ENCODE results near the gene CCDC127.

The CCDC127 gene

DNA sequence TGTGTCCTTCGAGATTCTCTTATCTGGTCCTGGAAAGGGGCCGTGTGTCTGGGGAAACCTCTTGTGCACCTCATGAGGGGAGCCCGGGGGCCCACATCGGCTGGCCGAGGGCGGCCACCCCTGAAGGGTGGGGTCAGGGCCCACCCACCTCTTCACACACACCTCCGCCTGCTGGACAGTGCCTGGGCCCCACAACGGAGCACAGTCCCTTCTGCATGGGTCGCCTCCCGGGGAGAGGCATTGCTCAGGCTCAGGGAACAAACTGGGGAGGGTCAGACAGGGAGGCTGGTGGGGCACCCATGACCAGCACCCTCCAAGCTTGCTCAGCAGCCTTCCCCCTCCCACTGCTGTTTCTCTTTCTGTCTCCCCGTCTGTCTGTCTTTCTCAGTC lies 28.0 kb downstream of the CCDC127 start:
- DNase-seq (ENCODE audit: low read depth) = no peak

DNA sequence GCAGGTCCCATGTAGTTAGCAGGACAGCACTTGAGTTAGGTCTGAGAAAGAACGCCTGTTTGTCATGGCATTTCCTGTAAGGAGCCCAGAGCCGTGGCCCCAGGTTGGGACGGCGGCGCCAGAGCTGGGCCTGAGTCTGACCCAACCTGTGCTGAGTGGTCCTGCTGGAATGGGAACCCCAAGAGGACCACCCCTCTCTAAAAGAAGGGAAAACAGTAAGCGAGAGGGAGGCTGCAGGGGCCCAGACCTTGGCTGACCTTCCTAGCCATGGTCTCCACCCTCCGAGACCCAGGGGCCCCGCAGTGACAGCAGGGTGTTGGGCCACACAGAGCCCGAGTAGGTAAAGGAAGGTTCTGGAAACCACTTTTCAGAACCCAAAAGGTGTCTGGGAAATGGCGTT lies 28.5 kb downstream of the CCDC127 start:
- no peak for DNase-seq (ENCODE audit: low read depth)

DNA sequence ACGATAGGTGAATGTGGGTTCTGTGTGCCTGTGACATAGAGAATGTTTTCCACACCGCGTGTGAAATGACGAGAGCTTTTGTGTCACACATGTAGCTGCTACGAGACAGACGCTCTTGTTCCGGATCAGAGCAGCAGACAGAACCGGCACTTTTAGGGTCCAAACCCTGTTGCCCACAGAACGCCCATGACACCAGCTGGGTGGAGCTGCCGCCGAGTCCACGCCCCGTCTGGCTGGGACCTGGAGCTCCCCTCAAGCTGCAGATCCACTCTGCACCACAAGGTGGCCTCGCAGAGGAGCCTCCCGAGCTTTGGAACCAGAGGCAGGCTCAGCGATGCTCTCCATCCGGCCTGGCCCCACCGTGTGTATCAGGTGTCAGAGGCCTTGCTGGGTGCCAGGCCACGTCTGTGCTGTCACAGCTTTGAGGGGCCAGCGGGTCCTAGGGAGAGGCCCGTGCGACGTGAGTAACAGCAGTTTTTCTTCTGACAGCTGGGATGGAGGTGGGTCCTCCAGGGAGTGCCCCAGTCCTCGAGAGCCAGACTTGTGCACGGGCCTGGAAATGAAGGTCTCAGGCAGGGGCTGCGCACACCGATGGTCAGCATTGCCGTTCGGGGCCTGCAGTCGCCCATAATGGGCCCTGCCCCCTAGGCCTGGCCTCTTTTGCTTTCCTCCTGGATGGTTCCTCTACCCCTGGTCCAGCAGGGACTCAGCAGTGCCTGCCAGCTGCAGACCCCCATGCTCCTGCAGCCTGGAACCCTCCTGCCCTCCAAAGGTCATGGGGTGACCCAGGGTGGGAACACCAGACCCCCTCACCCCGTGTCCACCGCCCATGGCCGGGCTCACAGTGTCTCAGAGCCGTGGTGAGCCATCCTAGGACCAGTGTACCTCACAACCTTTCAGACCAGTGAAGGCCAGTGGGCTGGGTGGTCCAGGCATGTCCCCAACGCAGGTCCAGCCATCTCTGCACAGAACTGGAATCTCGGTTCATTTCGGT lies 29.2 kb downstream of the CCDC127 start:
- peak; percentile 75 for DNase-seq (ENCODE audit: low read depth)

DNA sequence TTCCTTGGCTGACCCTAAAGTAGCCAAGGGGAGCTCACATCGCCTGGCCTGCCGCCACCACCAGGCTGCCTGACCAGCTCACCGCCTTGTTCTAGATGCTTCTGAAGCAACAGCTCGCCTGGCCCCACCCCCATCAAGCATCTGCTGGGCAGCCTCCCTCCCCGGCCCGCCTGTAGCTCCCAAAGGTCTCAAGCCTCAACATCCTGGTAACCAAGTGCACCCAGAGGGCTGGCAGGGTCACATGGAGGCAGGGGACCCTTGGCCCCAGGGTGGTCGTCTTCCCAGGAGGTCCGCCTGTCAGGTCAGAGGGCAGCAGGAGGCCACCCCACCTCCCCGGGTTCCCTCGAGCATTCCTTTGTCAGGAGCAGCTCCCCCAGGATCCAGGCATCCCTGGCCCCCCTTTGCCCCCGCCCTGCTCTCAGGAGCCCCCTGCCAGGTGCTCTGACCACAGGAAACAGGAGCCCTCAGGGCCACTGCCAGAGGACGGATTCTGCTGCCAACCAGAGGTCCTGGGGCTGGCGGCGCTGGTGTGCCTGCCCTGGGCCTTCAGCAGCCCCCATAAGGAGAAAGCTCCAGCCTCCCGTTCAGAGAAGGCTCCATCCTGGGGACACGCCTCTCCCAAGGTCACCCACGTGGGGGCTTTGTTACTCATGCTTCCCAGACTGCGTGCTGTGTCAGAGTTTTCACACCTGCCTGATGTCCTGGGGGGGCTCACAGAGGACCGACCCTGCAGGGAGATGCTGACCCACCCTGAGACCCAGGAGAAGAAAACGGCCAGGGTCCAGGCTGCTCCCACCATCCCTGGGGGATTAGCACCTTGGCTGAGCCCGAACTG lies 30.1 kb downstream of the CCDC127 start:
- DNase-seq (ENCODE audit: low read depth) = no peak

DNA sequence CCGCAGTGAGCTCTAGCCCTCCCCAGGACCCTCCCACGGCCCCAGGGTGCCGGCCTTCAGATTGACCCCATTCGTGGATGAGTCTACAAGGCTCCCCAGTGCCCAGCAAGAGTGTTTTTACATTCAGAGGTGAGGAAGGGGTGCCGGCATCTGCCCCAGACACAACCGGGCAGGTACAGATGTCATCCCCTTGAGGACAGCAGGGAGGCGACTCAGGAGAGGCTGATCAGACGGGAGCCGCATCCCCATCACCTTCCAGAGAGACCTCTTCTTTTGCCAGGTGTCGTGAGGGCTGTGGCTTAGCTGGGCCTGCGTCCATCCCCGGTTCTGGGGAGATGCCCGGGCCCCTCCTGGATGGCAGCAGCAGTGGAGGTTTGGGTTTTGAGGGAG lies 30.9 kb downstream of the CCDC127 start:
- DNase-seq (ENCODE audit: low read depth) = no peak

DNA sequence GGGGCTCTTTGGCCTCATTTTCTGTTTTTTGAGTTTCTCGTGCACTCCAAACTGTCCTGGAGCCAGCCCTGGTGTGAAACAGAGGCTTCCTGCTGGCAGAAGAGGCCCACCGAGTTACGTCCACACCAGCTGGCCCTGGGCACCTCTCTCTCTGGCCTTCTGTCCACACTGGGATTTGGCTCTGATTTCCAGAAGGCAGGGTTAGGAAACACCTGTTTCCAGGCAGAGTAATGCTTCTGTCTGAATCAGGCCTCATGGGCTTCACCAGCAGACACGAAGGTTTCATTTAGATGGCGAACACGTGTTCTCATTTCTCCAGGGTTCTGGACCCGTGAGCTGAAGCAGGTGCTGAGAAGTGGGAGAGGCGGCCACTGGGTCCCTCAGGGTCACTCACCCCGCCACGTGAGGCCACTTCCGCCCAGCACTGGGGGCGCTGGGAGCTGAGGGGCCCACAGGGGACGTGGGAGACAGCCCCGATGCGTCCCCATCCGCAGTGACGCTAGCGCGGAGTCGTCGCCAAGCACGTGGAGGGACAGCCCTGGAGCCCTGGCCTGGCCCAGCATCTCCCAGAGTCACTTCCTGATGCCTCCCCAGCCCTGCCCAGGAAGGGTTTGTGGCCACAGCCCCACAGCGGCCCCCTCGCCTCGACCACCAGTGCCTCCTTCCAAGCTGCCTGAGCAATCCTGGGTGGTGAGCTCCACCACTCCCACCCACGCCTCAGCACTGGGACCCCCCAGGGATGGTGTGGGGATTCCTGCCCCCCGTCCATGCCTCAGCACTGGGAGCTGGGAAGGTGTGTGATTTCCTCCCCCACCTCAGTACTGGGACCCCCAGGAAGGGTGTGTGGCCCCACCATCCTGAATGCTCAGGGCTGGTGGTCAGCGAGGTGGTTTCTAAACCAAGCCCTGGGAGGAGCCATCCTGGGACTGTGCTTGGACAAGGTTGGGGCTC lies 31.6 kb downstream of the CCDC127 start:
- no peak for DNase-seq (ENCODE audit: low read depth)

DNA sequence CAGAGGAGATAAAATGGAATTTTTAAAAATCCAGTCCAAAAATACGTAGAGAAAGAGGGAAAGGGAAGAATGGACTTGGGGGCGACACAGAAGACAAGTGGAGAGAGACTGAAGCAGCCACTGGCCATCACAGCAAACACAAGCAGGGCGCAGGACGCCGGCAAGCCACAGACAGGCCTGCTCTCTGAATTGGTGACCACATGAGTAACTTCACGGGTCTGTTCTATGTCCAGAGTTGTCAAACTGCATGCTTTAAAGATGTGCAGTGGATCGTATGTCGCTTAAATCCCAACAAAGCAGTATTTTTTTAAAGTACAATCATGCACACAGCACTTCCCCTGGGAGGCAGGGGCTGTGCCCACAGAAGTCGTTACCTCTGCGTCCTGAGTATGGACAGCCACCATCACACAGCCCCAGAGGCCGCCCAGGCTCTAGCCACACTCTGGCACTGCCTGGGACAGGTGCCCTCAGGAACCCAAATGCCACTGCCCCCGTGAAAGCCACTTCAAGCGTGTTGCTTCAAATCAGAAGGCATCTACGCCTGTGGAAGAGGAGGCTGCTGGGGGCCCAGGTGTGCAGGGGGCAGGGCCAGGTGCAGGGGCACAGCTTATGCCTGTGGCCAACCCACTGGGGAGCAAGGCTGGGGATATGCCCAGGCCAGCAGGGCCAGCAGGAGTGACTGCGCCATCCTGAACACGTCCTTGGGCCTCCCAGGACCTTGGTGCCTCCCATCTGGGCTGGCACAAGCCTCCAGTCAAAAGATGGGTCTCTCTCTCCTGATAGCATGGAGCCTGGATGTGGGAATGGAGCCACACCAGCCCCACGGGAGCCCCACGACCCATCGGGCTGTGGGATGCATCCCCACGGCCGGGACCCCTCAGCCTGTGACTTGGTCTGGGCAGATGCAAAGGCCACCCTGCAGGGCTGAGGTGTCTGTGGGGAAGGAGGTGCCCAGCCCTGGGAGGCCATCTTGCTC lies 32.6 kb downstream of the CCDC127 start:
- DNase-seq (ENCODE audit: low read depth) = no peak

DNA sequence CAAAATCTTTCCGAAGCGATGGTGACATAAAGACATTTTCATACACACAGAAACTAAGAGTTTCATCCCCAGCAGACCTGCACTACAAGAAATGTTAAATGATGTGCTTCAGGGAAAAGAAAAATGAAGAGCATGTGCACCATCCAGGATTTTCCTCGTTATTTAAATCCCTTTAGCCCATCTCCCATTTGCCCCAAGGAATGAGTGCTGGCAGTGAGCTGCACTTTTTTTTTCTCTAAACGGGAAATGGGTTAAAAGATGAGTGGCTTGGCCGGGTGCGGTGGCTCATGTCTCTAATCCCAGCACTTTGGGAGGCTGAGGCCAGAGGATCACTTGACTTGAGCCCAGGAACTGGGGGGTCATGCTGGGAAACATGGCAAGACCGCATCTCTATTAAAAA lies 33.5 kb downstream of the CCDC127 start:
- no peak for DNase-seq (ENCODE audit: low read depth)

DNA sequence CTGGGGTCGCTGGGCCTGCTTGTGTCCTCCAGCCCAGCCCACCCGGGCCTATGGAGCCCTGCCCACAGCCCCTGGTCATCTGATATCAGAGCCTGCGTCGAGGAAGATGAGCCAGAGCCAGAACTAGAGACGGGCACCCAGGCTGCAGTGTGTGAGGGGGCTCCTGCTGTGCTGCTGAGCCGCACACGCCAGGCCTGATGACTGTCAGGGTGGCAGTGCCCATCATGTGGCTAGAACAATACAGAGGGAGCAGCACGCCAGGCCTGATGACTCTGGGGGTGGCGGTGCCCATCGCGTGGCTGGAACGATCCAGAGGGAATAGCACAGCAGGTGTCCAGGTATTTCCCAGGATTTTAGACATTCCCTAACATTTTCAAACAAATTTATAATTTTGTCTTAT lies 35.8 kb downstream of the CCDC127 start:
- DNase-seq (ENCODE audit: low read depth) = no peak

DNA sequence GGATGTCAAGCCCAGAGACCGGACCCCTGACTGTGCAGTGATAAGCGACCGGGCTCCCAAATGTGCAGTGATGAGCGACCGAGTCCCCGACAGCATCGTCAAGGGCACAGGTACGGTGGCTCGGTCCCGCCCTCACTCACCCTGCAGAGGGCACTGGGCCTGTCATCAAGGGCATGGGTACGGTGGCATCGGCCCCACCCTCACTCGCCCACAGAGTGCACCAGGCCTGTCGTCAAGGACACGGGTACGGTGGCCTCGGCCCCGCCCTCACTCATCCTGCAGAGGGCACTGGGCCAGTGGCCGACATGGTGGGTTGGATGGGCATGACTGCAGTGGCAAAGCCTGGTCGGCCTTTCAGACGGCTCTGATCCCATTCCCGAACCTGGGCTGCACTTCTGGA lies 36.4 kb downstream of the CCDC127 start:
- DNase-seq (ENCODE audit: low read depth) = no peak

DNA sequence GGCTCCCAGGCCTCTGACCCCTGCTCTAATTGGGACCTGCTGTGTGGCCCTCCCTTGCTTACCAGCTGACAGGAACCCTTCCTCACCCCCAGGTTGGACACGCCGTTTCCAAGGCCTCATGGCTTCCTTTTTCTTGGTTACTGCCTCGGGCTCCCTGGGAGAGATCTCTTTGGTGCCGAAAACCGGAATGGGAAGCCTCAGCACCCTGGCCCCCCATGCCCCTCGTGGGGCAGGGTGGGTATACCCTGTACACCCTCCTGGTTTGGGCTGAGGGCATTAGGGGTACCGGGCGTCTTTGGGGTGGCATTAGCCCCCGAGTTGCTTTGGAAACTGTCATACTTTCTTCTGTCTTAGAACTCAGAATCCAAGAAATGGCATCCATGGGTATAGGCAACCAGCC lies 36.8 kb downstream of the CCDC127 start:
- DNase-seq (ENCODE audit: low read depth) = no peak

DNA sequence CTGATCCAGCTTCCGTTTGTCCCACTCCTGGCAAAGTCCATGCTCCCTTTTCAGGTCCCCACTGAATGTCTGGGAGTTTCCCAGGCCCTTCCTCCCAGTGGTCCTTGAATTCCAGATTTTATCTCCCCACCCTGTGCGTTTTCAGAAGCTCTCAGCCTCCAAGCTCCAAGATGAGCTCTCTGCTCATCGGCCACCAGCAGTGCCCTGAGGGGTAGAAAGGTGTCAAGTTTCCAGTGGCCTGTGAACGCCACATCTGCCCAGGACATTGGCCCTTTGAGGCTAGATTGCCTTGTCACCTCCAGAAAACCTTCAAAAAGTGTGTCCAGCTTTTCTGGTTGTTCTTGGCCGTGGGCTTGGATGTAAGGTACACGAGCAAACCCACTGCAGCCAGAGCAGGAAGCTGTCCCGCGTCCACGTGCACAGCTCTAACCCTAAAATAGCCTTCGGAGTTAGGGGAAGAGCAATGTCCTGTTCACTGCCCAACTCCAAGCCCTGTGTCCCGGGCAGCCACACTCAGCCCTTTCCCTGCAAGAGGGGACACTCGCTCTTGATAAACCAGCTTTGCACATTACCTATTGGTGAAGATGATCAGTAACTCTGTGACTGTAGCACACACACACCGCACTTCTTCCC lies 37.6 kb downstream of the CCDC127 start:
- DNase-seq (ENCODE audit: low read depth) = no peak

DNA sequence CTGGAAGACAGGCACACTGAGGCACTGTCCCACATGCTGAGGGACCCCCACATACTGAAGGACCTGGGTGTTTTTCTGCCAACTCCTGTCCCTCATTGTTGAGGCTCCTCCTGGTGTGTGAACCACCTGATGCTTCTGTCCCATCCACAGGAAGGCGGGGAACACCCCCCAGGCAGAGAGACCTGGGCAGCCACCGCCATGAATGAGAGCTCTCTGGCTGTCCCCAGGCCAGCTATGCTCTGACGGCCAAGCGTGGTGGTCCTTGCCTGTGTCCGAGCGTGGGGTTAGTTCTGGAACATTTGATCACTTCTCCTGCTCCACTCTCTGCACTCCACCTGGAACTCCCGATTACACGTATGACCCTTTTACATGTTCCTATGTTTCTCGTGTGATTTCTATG lies 38.6 kb downstream of the CCDC127 start:
- DNase-seq (ENCODE audit: low read depth) = no peak

DNA sequence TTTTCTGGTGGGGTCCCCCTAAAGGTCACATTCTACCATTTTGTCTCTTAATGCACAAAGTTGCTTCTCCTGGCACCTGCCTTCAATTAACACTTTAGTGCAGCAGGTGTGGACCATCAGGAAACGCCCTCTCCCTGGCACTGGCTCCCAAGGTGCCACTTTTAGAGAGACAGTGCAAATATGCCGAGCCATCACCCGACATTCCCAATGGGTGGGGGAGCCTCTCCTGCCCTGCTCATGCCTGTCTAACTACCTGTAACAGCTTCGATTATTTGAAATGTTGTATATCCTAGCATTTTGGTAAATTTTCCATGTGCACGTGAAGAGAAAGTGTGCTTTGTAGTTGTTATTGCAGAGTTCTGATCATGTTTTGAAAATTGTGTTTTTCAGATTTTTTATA lies 39.8 kb downstream of the CCDC127 start:
- DNase-seq (ENCODE audit: low read depth) = no peak

DNA sequence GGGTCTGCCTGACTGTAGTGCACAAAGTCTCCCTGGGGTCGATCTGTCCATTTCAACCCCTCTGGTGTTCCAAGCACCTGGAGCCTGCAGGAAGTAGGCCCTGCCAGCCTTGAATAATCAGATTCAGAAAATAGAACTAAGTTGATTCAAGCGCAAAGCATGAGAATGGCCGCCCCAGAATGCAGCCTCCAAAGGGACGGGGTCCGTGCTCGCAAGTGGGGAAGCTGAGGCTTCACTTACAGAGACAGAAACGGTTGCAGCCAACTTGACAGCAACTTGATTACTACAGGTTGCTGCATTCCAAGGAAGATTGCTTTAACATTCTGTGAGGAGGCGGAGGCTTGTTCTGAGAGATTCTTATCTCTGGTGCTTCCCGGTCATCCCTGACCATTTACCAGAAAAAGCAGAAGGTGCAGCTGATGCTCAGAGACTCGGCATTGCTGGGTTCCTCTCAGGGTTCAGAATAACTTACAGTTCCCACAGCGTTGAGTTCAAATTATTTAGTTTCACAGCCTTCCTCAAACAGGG lies 41.6 kb downstream of the CCDC127 start:
- DNase-seq (ENCODE audit: low read depth) = no peak

DNA sequence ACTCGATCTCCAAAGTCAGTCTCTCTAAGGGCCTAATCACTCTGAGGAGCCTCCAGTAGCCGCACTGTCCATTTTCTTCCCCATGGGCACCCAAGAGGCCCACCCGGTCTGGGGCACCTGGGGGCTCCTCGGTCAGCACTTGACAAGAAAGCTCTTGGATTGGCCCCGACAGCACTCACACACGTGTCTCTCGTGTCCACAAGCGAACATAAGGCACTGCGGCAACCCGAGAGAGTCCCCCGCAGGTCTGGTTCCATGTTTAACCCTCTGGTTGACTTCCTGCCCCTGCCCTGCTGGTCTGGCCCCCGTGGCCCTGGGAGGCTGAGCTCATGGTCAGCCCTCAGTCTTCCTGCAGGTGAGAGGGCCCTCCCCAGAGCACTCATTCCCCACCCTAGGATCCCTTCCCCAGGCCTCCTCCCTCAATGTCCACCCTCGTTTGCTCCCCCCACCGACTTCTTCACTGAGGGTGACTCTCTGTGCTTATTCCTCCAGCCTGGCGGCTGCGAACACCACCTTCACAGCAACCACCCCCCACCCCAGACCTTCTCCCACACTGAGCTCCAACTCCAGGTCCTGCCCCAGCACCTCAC lies 43.0 kb downstream of the CCDC127 start:
- no peak for DNase-seq (ENCODE audit: low read depth)

DNA sequence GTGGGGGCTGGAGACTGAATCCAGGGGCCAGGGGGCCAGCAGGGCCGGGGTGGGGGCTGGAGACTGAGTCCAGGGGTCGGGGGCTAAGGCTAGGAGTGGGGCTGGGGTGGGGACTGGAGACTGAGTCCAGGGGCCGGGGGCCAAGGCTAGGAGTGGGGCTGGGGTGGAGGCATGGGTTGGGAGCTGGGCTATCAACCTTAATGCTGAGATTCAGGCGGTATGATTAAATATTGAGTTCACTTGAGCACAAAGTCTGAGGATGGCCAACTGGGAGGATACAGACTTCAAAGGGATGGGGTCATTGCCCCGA lies 43.7 kb downstream of the CCDC127 start:
- DNase-seq (ENCODE audit: low read depth) = no peak

DNA sequence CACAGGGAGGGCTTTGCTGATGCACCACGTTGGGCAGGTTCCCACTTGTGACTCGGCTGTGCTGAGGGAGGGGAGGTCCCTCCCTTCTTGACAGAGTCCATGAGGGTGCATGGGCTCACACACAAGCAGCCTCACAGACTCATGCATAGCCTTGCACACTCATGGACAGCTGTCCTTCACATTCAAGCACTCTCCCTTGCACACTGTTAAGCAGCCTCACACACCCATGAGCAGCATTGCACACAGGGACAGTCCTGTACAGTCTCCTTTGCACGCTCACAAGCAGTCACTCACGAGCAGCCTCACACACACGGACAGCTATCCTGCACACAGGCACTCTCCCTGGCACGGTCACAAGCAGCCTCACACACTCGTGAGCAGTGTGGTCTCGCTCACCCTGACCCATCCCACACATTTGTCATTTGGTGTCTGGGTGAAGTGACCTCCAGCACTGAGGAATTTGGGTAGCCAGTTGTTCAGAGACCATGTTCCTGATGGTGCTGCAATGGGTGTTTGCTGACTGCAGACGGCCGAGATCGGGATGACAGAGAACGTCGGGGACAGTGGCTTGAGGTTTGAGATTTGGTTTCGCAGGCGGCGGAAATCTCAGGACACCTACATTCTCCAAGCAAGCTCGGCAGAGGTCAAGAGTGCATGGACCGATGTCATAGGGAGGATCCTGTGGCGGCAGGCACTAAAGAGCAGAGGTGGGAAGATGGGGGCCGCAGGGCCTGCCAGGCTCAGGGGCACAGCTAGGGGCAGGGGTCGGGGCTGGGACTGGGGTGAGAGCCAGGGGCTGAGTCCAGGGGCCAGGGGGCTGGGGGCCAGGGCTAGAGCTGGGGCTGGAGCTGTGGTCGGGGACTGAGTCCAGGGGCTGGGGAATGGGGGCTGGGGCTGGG lies 44.3 kb downstream of the CCDC127 start:
- DNase-seq (ENCODE audit: low read depth) = no peak

DNA sequence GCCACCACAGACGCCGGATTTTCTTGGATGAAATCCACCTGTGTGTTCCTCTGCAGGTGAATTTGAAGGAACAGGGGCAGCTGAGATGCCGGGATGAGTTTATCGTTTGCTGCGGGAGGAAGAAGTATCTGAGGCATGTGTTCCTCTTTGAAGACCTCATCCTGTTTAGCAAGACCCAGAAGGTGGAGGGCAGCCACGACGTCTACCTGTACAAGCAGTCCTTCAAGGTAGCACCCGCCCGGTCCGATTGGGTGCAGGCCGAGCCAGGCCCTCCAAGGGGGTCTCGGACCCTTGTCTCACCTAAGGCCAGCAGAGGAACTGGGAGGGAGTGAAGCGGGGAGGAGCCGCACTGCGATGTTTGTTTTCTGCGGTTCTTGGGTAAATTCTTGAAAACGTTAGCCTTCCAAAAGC lies 45.1 kb downstream of the CCDC127 start:
- no peak for DNase-seq (ENCODE audit: low read depth)
